Measurements from ENCODE around the gene SH3GL3.

The SH3GL3 gene

DNA sequence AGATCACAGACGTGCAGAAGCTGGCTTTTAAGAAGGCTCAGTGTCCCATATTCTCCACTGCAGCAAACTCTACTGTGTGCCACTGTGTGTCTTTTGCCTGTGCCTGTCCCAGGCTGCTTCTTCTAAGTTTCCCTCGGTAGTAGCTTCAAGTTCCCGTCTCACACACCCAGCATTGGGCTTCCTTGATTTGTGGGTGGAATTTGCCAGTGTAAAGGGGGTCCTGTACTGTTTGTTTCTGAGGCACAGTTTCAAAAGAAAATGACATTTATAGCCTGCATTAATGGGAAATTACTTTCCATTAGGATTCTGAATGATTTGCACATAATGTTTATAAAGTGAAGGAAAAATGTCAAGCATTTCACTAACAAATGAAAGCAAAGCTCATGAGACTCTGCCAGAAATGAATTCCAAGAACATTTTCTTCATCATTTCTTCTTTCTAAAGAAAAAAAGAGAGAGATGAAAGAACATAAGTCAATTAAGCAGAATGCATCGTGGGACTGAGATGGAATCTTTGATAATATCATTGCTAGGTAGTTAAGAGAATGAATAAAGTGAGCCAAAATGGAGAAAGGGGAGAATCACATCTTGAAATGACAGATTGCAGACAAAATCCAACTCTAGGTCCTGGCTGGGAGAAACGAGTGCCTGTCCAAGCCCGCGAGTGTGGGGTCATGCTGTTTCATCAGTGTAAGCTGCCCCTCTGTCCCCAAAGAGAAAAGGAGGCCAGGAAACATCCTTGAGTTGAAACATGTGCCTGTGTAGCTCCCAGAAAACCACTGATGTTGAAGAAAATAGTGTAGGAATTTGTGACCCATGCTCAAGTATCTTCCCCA is 158.2 kb downstream of the SH3GL3 start:
- FAIRE-seq = no peak
- no peak for DNase-seq (ENCODE audit: insufficient read length, low spot score)

GRCh38 chr15:83610132-83610531 is 163.0 kb downstream of the SH3GL3 start:
- DNase-seq (ENCODE audit: insufficient read length, low spot score) = no peak
- FAIRE-seq = no peak

- FAIRE-seq (no peak), DNase-seq (ENCODE audit: insufficient read length, low spot score) (no peak)
These were observed 164.0 kb downstream of the SH3GL3 start for GRCh38 chr15:83610901-83611685.

- DNase-seq (ENCODE audit: insufficient read length, low spot score) (no peak), FAIRE-seq (no peak)
These were observed 165.1 kb downstream of the SH3GL3 start for GRCh38 chr15:83612226-83612625.

DNA sequence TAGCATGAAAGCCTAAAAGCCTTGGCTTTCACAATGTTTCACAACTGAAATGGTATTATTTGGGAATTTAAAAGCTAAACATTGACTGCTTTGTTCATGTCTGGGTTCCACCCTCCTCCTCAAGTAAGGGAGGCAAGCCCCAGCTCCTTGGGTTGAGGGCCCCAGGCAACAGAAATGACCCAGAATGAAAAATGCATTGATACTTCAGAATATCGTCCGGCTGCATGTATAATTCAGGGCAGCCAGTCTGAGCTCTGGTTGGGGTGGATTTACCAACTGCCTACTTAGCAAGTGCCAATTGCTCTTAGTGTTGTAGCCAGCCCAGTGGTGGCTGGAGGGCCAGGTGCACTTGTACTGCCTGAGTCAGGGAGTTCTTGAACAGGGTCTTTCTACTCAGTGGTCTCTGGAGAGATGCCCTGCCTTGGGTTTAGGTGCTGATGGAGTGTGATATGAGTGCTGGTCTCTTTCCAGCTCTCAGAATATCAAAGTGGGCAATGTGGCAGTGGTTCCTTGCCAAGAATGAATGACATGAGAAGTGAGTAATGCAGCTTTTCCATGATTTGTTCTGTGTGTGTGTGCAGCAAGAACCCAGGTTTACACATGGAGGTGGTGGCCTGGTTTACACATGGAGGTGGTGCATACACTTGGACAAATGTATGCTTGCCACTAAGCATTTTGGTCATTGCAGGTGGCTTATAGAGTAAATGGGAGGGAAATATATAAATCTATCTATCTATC is 165.9 kb downstream of the SH3GL3 start:
- FAIRE-seq (no peak), DNase-seq (ENCODE audit: insufficient read length, low spot score) (no peak)

GRCh38 chr15:83613714-83614113 is 166.6 kb downstream of the SH3GL3 start:
- DNase-seq (ENCODE audit: insufficient read length, low spot score) = no peak
- no peak for FAIRE-seq

GRCh38 chr15:83616840-83617239 is 169.7 kb downstream of the SH3GL3 start:
- FAIRE-seq = no peak
- DNase-seq (ENCODE audit: insufficient read length, low spot score) = no peak

- DNase-seq (ENCODE audit: insufficient read length, low spot score) = no peak
- no peak for FAIRE-seq
These were observed 179.1 kb downstream of the SH3GL3 start for GRCh38 chr15:83626171-83626802.

- DNase-seq (ENCODE audit: insufficient read length, low spot score) (no peak), FAIRE-seq (no peak)
These were observed 184.4 kb downstream of the SH3GL3 start for GRCh38 chr15:83631534-83631933.

DNA sequence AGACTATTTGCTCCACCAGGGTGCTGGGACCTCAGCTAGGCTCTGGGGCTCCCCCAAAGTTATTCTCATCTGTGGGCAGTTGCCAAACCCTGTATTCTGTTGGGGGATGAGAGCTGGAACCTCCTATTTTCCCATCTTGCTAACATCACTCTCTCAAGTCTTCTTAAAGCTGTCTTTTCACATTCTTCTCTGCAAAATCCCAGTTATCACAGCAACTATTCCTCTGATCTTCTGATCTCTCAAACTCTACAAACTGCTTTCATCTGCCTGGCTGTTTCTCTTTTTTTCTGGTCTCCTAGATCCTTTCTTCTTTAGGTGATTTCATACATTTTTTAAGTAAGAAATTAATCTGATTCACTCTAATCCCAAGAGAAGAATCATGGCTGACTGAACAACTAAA is 196.1 kb downstream of the SH3GL3 start:
- FAIRE-seq = no peak
- DNase-seq (ENCODE audit: insufficient read length, low spot score) = no peak

GRCh38 chr15:83644439-83644838 is 197.3 kb downstream of the SH3GL3 start:
- no peak for DNase-seq (ENCODE audit: insufficient read length, low spot score)
- FAIRE-seq = no peak

DNA sequence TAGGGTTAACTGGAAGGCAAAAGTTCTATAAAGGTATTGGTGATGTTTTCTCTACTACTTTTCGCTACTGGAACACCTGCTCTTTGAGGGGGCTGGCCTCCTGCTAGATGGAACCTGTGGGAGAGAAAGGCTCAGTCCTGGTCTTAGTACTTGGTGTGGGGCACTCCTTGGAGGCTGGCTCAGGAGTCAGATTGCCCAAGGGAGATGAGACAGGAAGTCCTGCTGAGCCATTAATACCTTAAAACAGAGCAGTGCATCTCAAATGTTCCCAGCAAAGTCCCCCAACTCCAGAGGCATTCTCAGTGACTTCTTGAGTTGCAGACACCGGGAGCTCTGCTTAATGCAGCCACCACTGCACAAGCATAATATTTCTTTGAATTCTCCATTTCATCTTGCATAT is 203.7 kb downstream of the SH3GL3 start:
- FAIRE-seq (no peak), DNase-seq (ENCODE audit: insufficient read length, low spot score) (no peak)

DNA sequence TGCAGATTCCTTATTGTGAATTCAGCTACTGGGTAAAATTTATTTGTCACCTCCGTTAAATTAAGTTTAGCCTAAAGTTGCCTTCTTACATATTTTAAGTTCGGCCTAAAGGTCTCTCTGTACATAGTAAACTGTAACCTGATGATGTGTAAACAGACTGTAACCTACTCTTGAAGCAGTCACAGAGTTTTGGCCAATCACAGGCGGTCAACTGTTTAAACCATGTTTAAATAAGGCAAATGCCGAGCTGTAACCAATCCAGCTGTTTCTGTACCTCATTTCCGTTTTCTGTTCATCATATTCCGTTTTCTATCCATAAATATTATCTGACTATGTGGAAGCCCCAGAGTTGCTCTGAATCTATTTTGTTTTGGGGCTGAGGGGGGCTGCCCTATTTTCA is 204.4 kb downstream of the SH3GL3 start:
- DNase-seq (ENCODE audit: insufficient read length, low spot score) = no peak
- FAIRE-seq = no peak

DNA sequence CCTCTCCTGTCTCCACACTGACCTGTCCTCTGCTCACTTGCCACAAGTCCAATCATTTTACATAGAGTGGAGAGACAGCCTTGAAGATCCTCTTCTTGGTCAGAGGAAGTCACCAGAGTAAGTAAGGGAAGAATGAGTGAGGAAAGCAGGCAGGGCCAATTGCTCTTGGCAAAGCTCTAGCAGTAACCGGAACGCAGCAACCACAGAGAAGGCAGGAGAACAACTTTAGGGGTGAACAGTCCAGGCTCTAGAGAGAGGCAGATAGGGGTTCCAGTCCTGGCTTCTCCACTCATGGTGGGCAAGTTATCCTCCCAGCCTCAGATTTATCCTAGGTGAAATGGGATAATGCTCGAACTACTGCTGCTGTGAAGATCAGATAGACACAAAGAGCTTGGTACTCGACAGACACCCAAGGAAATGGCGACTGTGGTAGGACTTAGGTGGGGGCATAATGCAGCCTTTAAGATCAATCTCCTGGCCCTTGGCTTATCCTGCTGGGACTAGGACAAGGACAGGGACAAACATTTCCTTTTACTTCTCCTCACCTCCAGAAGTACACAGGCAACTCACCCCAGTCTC is 205.6 kb downstream of the SH3GL3 start:
- DNase-seq (ENCODE audit: insufficient read length, low spot score) (no peak), FAIRE-seq (no peak)

GRCh38 chr15:83653288-83653638 is 206.1 kb downstream of the SH3GL3 start:
- DNase-seq (ENCODE audit: insufficient read length, low spot score) = no peak
- FAIRE-seq = no peak

DNA sequence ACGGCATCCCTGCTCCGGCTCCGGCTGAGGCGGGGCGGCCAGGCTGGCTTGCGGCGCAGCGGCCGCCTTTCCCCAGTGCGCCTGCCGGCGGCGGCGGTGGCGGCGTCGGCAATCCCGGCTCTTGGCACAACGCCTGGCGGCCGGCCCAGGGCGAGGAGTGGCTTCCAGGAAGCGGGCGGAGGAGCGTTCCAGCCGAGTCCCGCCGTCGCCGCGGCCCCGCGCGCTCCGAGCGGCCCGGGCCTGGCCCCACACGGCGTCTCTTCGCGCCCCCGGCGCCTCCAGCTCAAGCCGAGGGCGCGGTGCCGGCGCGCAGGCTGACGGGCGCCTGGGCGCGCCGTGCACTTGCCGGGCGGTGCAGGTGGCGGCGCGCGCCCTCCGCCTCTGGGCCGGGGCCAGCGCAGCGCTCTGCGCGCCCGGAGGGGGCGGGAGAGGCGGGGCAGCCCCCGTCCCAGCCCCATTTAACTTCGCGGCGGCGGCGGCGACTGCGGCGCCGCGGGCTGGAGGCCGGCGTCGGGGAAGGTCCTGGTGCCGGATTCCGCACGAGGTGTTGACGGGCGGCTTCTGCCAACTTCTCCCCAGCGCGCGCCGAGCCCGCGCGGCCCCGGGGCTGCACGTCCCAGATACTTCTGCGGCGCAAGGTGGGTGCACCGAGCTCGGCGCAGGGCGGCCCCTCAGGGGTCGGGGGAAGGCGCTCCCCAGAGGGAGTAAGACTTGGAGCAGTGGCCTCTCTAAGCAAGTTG is 206.7 kb downstream of the SH3GL3 start, which contains the start of gene ADAMTSL3:
Gene ADAMTSL3, plus strand, starts transcription at position 485 of the 740 bp plus-strand sequence. CDS start 1,639 bp downstream, outside the sequence.
- peak; percentile 31 for DNase-seq (ENCODE audit: insufficient read length, low spot score)

DNA sequence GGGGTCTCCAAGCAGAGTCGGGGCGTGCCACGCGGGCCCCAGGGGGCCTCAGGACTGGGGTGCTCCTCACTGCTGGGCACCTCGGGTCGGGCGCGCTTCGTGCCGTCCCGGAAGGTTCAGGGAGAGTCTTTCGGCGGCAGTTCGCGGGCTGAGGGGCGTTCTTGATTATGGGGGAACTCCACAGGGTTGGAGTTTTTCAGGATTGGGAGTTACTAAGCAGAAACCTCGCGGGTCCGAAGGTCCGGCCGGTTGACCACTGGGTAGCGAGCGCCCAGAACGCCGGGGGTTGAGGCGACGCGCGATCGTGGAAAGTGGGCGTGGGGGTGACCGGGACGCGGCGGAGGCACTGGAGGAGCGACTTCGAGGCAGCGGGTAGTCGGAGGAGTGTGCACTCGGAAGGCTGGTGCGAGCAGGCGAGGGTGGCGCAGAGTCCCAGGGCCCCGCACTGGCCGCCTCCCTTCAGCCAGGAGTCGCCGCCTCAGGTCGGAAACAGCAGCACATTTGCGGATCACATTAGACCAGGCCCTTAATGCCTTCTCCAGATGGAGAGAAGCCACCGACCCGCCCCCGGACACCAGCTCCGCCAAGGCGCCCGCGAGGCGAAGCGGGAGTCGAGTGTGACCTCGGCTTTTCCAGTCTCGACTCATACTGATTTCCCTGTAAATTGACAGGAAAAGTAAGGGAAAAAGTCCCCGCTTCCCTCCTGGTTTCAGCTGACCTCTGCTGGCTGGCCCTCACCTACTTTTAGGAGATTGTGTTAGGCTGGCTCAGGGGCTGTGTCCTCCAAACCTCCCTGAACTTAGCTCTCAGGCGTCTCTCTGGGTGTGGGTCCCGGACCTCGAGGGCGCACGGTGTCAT is 207.5 kb downstream of the SH3GL3 start:
- DNase-seq (ENCODE audit: insufficient read length, low spot score) (no peak), FAIRE-seq (no peak)

More for the DNA sequence above, 206.7 kb downstream of the SH3GL3 start, which contains the start of gene ADAMTSL3:
- no peak for FAIRE-seq

DNA sequence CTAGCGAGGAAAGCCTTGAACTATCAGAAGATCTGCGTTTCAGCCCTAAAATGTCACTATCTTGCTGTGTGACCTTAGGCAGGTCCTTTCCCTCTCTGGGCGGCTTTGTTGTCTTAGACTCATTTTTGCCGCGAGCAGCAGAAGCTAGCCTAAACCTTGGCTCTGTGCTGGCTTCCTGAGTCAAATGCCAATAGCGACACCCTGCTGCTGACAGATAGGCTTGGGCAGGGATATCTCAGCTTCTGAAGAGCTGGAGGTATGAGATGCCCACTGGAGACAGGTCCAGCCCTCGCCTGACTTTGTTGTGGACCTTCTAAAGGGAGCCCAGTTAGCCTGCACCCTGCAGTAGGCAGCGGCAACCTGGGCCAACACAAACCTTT is 208.1 kb downstream of the SH3GL3 start:
- FAIRE-seq (no peak), DNase-seq (ENCODE audit: insufficient read length, low spot score) (no peak)

- no peak for DNase-seq (ENCODE audit: insufficient read length, low spot score)
- FAIRE-seq = no peak
These were observed 209.1 kb downstream of the SH3GL3 start for GRCh38 chr15:83656192-83656591.

All from HTR-8/SVneo (cell line).